ENCODE measurements around the gene MACROD2.

- TF ChIP-seq TAF1 (IDR thresholded peaks at IDR 0.05; ENCODE audit: low read depth, low read length) (no peak), POLR2AphosphoS5 (IDR thresholded peaks at IDR 0.05; ENCODE audit: low read depth, low read length) (no peak)
Observed at GRCh38 chr20:15113144-15113773, 1117.9 kb downstream of the MACROD2 start.
